GM23338 (cell line): ENCODE data around the gene SORCS3. TPM values are rescaled to one million over a fixed set of nuclear protein-coding genes. Genes with fewer than 3 reads are reported as not detected.

ENCODE experiments used
- ATAC-seq: fragments of 200-7000 bp; cut with Tn5 transposase; 3 replicates; pipeline ENCODE4 v1.9.1; 2020
- DNase-seq: peaks from one replicate; pipeline ENCODE4 v3.0.0-alpha.2; 2015; ENCODE audit warnings: low spot score
- H2AFZ ChIP-seq: fragments of 200-600 bp; sonication (generic); 2 replicates; pipeline ENCODE4 v1.8.0; 2016; ENCODE audit warnings: antibody characterized with exemption, mild to moderate bottlenecking, moderate library complexity
- H3F3A ChIP-seq: fragments of 200-600 bp; sonication (generic); replicated peaks from 2 replicates; pipeline ENCODE4 v1.8.0; 2017; ENCODE audit warnings: antibody characterized with exemption, mixed run types, low read depth
- H3K27ac ChIP-seq: fragments of 200-600 bp; sonication (generic); 2 replicates; pipeline ENCODE4 v1.6.1; 2016; ENCODE audit warnings: low read depth
- H3K27me3 ChIP-seq: fragments of 200-600 bp; sonication (generic); 2 replicates; pipeline ENCODE4 v1.8.0; 2016; ENCODE audit warnings: mild to moderate bottlenecking, mixed run types, moderate library complexity; ENCODE audit not compliant: insufficient read depth
- H3K36me3 ChIP-seq: fragments of 200-600 bp; sonication (generic); 2 replicates; pipeline ENCODE4 v1.8.0; 2016; ENCODE audit warnings: mild to moderate bottlenecking; ENCODE audit not compliant: insufficient read depth
- H3K4me1 ChIP-seq: fragments of 200-600 bp; sonication (generic); 2 replicates; pipeline ENCODE4 v1.8.0; 2016; ENCODE audit warnings: mild to moderate bottlenecking, moderate library complexity; ENCODE audit not compliant: insufficient read depth
- H3K4me2 ChIP-seq: fragments of 200-600 bp; sonication (generic); 2 replicates; pipeline ENCODE4 v1.7.1; 2017; ENCODE audit warnings: mixed run types
- H3K4me3 ChIP-seq: fragments of 200-600 bp; sonication (generic); 2 replicates; pipeline ENCODE4 v1.6.1; 2016; ENCODE audit warnings: mixed run types
- H3K79me2 ChIP-seq: fragments of 200-600 bp; sonication (generic); replicated peaks from 2 replicates; pipeline ENCODE4 v1.8.0; 2017; ENCODE audit warnings: mild to moderate bottlenecking; ENCODE audit not compliant: insufficient read depth
- H3K9me2 ChIP-seq: fragments of 200-600 bp; sonication (generic); 2 replicates; pipeline ENCODE4 v1.8.0; 2017; ENCODE audit not compliant: insufficient read depth
- H4K20me1 ChIP-seq: fragments of 200-600 bp; sonication (generic); replicated peaks from 2 replicates; pipeline ENCODE4 v1.8.0; 2017; ENCODE audit warnings: mild to moderate bottlenecking; ENCODE audit not compliant: insufficient read depth
- H3K27ac Mint-ChIP-seq: 2 replicates; pipeline ENCODE4 v1.8.0; 2020; ENCODE audit warnings: inconsistent platforms, mild to moderate bottlenecking, moderate library complexity, mixed read lengths
- H3K27me3 Mint-ChIP-seq: 3 replicates; pipeline ENCODE4 v1.8.0; 2022; ENCODE audit warnings: low read depth, mild to moderate bottlenecking, moderate library complexity, mixed read lengths, inconsistent platforms; ENCODE audit not compliant: insufficient read depth, poor library complexity
- H3K36me3 Mint-ChIP-seq: 3 replicates; pipeline ENCODE4 v1.8.0; 2021; ENCODE audit warnings: low read depth, mild to moderate bottlenecking, inconsistent platforms, moderate library complexity, mixed read lengths
- H3K4me1 Mint-ChIP-seq: 3 replicates; pipeline ENCODE4 v1.8.0; 2020; ENCODE audit warnings: mild to moderate bottlenecking, inconsistent platforms, mixed read lengths
- H3K4me3 Mint-ChIP-seq: 3 replicates; pipeline ENCODE4 v1.8.0; 2021; ENCODE audit warnings: moderate library complexity, mild to moderate bottlenecking, inconsistent platforms, mixed read lengths
- H3K9me3 Mint-ChIP-seq: 3 replicates; pipeline ENCODE4 v1.8.0; 2020; ENCODE audit warnings: moderate library complexity, mild to moderate bottlenecking, inconsistent platforms, mixed read lengths
- polyA plus RNA-seq: library from polyadenylated mRNA; unstranded; fragments of >200 nt; fragmentation: Nextera tagmentation; extraction: Ambion mirVana; gene quantifications from 2 replicates; pipeline ENCODE4 v1.2.1, GENCODE V29; 2016
- total RNA-seq: library from RNA; depleted of rRNA; stranded (reverse); fragments of >200 nt; shearing (Covaris generic); gene quantifications from 2 replicates; pipeline ENCODE4 v1.2.3, GENCODE V29; 2014
- TF ChIP-seq, protein P1 (sequence below): fragments of 250-450 bp; sonication (Bioruptor Pico); IDR thresholded peaks from 2 replicates; pipeline ENCODE4 v1.5.0; 2020; ENCODE audit warnings: mild to moderate bottlenecking, moderate library complexity
- TF ChIP-seq, protein P2 (sequence below): IDR thresholded peaks from one replicate; pipeline ENCODE4 v1.6.1; 2018; ENCODE audit warnings: antibody characterized with exemption; ENCODE audit not compliant: unreplicated experiment

Gene SORCS3
- total and polyA plus RNA-seq, 2 experiments from 2014 or later = 0.37 to 1.4 TPM

DNA sequence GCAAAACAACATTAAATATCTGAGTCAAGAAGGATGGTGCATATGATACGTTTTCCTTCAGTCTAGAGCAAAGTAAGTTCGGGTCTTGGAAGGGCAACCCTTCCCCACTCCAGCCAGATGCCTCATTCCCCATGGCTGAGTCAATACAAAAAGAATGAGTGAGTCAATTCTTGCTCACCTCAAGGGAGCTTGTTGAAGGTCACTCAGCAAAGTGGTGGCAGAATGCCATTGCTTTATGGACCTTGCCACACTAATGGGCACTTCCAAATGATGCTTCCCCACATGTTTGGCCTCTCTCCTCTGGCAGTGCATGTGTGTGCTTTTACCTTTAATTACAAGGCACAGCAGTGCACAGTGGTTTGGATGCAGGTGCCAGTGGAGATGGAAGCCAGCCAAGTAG is 296.5 kb downstream of the SORCS3 start:
- no peaks in the 10 kb centered on the region for H3K79me2 ChIP-seq
- H3K4me3 Mint-ChIP-seq = no peak overlapping the region
- H3K9me3 Mint-ChIP-seq = no peaks in the 10 kb centered on the region
- H3K4me3 ChIP-seq = no peak overlapping the region
- no peak for ATAC-seq
- no peaks in the 10 kb centered on the region for H3K27me3 ChIP-seq
- H3K27ac ChIP-seq = no peak overlapping the region
- no peaks in the 10 kb centered on the region for H3K4me1 ChIP-seq
- H3K9me2 ChIP-seq = peaks cover 7% of the 10 kb centered on the region; the same call in 1 of the 2 replicates
- no peak for DNase-seq
- no peaks in the 10 kb centered on the region for H3K27me3 Mint-ChIP-seq
- TF ChIP-seq, protein P1, sequence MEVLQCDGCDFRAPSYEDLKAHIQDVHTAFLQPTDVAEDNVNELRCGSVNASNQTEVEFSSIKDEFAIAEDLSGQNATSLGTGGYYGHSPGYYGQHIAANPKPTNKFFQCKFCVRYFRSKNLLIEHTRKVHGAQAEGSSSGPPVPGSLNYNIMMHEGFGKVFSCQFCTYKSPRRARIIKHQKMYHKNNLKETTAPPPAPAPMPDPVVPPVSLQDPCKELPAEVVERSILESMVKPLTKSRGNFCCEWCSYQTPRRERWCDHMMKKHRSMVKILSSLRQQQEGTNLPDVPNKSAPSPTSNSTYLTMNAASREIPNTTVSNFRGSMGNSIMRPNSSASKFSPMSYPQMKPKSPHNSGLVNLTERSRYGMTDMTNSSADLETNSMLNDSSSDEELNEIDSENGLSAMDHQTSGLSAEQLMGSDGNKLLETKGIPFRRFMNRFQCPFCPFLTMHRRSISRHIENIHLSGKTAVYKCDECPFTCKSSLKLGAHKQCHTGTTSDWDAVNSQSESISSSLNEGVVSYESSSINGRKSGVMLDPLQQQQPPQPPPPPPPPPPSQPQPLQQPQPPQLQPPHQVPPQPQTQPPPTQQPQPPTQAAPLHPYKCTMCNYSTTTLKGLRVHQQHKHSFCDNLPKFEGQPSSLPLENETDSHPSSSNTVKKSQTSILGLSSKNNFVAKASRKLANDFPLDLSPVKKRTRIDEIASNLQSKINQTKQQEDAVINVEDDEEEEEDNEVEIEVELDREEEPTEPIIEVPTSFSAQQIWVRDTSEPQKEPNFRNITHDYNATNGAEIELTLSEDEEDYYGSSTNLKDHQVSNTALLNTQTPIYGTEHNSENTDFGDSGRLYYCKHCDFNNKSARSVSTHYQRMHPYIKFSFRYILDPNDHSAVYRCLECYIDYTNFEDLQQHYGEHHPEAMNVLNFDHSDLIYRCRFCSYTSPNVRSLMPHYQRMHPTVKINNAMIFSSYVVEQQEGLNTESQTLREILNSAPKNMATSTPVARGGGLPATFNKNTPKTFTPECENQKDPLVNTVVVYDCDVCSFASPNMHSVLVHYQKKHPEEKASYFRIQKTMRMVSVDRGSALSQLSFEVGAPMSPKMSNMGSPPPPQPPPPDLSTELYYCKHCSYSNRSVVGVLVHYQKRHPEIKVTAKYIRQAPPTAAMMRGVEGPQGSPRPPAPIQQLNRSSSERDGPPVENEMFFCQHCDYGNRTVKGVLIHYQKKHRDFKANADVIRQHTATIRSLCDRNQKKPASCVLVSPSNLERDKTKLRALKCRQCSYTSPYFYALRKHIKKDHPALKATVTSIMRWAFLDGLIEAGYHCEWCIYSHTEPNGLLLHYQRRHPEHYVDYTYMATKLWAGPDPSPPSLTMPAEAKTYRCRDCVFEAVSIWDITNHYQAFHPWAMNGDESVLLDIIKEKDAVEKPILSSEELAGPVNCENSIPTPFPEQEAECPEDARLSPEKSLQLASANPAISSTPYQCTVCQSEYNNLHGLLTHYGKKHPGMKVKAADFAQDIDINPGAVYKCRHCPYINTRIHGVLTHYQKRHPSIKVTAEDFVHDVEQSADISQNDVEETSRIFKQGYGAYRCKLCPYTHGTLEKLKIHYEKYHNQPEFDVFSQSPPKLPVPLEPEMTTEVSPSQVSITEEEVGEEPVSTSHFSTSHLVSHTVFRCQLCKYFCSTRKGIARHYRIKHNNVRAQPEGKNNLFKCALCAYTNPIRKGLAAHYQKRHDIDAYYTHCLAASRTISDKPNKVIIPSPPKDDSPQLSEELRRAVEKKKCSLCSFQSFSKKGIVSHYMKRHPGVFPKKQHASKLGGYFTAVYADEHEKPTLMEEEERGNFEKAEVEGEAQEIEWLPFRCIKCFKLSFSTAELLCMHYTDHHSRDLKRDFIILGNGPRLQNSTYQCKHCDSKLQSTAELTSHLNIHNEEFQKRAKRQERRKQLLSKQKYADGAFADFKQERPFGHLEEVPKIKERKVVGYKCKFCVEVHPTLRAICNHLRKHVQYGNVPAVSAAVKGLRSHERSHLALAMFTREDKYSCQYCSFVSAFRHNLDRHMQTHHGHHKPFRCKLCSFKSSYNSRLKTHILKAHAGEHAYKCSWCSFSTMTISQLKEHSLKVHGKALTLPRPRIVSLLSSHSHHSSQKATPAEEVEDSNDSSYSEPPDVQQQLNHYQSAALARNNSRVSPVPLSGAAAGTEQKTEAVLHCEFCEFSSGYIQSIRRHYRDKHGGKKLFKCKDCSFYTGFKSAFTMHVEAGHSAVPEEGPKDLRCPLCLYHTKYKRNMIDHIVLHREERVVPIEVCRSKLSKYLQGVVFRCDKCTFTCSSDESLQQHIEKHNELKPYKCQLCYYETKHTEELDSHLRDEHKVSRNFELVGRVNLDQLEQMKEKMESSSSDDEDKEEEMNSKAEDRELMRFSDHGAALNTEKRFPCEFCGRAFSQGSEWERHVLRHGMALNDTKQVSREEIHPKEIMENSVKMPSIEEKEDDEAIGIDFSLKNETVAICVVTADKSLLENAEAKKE = no peak
- TF ChIP-seq, protein P2, sequence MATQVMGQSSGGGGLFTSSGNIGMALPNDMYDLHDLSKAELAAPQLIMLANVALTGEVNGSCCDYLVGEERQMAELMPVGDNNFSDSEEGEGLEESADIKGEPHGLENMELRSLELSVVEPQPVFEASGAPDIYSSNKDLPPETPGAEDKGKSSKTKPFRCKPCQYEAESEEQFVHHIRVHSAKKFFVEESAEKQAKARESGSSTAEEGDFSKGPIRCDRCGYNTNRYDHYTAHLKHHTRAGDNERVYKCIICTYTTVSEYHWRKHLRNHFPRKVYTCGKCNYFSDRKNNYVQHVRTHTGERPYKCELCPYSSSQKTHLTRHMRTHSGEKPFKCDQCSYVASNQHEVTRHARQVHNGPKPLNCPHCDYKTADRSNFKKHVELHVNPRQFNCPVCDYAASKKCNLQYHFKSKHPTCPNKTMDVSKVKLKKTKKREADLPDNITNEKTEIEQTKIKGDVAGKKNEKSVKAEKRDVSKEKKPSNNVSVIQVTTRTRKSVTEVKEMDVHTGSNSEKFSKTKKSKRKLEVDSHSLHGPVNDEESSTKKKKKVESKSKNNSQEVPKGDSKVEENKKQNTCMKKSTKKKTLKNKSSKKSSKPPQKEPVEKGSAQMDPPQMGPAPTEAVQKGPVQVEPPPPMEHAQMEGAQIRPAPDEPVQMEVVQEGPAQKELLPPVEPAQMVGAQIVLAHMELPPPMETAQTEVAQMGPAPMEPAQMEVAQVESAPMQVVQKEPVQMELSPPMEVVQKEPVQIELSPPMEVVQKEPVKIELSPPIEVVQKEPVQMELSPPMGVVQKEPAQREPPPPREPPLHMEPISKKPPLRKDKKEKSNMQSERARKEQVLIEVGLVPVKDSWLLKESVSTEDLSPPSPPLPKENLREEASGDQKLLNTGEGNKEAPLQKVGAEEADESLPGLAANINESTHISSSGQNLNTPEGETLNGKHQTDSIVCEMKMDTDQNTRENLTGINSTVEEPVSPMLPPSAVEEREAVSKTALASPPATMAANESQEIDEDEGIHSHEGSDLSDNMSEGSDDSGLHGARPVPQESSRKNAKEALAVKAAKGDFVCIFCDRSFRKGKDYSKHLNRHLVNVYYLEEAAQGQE = no peak
- no peak overlapping the region for H2AFZ ChIP-seq
- peaks cover 3% of the 10 kb centered on the region; the same call in 1 of the 3 replicates for H3K4me1 Mint-ChIP-seq
- H3K36me3 ChIP-seq = no peaks in the 10 kb centered on the region
- no peaks in the 10 kb centered on the region for H4K20me1 ChIP-seq
- no peak overlapping the region for H3K27ac Mint-ChIP-seq
- no peaks in the 10 kb centered on the region for H3K36me3 Mint-ChIP-seq
- H3K4me2 ChIP-seq = no peak overlapping the region
- no peaks in the 10 kb centered on the region for H3F3A ChIP-seq
